ENCODE measurements around the gene EPHA10.

Gene EPHA10

DNA sequence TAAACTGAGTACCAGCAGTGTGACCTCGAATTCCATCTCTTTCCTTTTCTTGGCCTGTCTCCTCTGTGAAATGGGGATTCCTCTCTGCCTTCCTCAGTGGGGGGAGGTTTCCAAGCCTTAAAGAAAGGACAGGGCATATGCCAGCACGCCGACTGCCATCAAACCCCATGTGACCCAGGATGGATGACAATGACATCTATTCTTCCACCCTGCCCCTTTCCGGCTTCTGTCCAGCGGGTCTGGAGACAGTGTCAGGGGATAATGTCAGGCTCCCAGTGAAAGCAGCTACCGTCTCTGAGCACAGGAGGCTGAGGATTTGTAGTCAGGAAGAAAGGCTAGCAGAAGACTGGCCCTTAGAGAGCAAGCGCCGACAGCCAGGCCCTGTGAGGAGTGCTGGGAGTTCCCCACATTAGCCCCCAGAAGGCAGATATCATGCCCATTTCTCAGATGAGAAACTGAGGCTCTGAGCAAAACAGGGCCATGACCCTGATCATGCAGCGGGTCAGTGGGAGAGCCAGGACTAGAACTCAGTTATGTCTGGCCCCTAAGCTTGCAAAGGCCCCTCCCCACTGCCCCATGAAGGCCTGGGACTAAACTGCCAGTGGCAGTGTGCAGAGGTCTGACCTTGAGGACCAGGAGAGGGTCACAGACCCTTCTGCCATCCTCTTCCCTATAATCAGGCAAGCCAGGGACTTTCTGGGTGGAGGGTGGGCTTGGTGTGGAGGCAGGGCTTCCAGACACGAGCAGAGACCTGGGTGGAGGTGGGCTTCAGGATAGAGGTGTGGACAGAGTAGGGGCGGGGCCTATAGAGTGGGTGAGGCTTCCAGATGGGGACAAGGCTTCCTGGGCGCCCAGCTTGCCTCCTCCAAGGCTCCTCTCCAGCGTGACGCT, 42.5 kb downstream of the EPHA10 start:
- H3K4me3 ChIP-seq (ENCODE audit: low read depth, low read length), result no peak overlapping the region
- H3K27me3 ChIP-seq (ENCODE audit: insufficient read depth, low read depth, severe bottlenecking), result no peaks in the 10 kb centered on the region
- 0 out of 2 replicates have a peak, but pooled peaks cover 2% of the 10 kb centered on the region for H3K36me3 ChIP-seq
- H3K27ac ChIP-seq, result no peak overlapping the region
- TF ChIP-seq, protein P1, sequence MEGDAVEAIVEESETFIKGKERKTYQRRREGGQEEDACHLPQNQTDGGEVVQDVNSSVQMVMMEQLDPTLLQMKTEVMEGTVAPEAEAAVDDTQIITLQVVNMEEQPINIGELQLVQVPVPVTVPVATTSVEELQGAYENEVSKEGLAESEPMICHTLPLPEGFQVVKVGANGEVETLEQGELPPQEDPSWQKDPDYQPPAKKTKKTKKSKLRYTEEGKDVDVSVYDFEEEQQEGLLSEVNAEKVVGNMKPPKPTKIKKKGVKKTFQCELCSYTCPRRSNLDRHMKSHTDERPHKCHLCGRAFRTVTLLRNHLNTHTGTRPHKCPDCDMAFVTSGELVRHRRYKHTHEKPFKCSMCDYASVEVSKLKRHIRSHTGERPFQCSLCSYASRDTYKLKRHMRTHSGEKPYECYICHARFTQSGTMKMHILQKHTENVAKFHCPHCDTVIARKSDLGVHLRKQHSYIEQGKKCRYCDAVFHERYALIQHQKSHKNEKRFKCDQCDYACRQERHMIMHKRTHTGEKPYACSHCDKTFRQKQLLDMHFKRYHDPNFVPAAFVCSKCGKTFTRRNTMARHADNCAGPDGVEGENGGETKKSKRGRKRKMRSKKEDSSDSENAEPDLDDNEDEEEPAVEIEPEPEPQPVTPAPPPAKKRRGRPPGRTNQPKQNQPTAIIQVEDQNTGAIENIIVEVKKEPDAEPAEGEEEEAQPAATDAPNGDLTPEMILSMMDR (IDR thresholded peaks at IDR 0.05; ENCODE audit: low read depth, low read length), result no peak
- H3K9me3 ChIP-seq (ENCODE audit: severe bottlenecking), result no peaks in the 10 kb centered on the region
- no peak for DNase-seq

DNA sequence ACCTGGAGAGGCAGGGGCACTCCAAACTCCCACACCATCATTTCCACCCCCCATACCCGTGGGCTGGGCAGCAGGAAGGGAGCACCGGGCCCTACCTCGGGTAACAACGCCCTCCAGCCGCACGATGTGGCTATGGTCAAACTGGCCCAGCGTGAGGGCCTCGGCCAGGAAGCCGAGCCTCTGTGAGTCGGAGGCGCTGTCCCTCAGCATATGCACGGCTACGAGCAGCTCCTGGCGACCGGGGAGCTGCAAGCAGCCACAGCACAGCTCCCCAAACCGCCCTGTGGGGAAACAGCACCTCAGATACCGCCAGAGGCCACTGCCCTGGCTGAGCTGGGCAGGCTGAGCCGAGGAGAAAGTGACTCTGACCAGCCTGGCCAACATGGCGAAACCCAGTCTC, 43.4 kb downstream of the EPHA10 start:
- Histone ChIP-seq H3K9me3 (ENCODE audit: severe bottlenecking) (no peaks in the 10 kb centered on the region), H3K36me3 (0 out of 2 replicates have a peak, but pooled peaks cover 2% of the 10 kb centered on the region), H3K27me3 (ENCODE audit: insufficient read depth, low read depth, severe bottlenecking) (no peaks in the 10 kb centered on the region), H3K4me3 (ENCODE audit: low read depth, low read length) (no peak overlapping the region), H3K27ac (no peak overlapping the region)
- DNase-seq, result no peak
- TF ChIP-seq, protein P1 (IDR thresholded peaks at IDR 0.05; ENCODE audit: low read depth, low read length), result no peak

DNA sequence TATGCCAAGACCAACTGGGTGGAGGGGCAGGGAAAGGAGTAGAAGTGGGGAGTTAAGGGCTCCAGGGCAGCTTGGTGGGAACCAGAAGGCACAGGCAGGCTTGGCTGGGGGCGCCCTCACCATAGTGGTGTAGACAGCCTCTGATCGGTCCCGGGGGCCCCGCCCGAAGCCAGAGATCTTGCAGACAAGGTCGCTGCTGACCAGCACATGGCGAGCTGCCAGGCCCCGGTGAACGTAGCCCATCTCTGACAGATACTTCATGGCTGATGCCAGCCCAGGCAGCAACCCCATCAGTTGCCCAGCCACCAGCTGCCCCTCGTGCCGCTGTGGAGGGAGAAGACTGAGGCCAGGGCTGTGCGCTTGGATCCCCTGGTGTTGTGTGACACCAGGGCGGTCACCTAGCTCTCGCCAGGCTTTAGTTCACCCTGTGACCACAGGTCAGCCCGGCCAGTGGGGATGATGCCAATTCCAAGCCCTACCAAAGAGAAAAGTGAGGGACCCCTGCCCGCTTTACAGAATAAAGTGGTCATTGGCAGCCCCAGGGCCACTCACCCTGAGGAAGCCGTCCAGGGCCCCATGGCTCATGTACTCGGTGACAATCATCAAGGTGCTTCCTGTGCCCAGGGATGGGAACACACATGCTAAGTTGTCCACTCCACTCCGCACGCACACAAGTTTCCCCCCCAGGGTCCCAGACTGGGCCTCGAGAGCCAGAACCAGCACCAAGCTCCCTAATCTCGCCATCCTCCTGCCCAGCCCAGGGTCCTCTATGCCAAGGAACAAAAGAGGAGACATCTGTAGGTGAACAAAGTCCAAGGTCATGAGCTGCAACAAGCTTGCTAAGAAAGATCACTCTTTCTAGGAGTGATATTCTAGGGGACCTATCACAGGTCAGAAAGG, 44.4 kb downstream of the EPHA10 start:
- Histone ChIP-seq H3K4me3 (ENCODE audit: low read depth, low read length) (no peak overlapping the region), H3K27ac (no peak overlapping the region), H3K36me3 (0 out of 2 replicates have a peak, but pooled peaks cover 2% of the 10 kb centered on the region), H3K9me3 (ENCODE audit: severe bottlenecking) (no peaks in the 10 kb centered on the region), H3K27me3 (ENCODE audit: insufficient read depth, low read depth, severe bottlenecking) (no peaks in the 10 kb centered on the region)
- TF ChIP-seq, protein P1 (IDR thresholded peaks at IDR 0.05; ENCODE audit: low read depth, low read length), result no peak
- DNase-seq, result no peak

DNA sequence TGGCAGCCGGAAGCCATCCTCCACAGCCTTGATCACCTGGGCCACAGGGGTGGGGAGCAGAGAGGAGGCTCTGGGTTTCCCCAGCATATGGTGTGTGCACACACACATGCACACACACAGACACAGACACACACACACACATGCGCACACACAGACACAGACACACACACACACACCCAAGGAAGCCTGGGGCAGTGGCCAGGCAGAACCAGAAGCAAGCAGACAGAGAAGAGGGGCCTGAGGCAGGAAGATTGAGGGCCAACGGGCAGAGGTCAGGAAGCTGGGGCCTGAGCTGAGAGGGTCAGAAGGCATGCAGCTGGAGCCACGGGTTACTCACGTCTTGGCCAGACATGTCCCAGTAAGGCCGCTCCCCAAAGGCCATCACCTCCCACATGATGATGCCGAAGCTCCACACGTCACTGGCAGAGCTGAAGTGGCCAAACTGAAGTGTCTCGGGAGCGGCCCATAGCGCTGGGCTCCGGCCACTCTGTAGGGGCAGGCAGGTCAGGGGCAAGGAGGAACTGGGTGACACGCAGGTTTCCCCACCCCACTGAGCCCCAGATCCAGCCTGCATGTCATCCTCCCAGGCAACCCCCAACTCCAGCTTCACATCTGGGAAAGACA, 45.2 kb downstream of the EPHA10 start:
- no peak for DNase-seq
- TF ChIP-seq, protein P1 (IDR thresholded peaks at IDR 0.05; ENCODE audit: low read depth, low read length), result no peak
- no peak overlapping the region for H3K4me3 ChIP-seq (ENCODE audit: low read depth, low read length)
- H3K27ac ChIP-seq, result no peak overlapping the region
- H3K36me3 ChIP-seq, result 0 out of 2 replicates have a peak, but pooled peaks cover 2% of the 10 kb centered on the region
- H3K27me3 ChIP-seq (ENCODE audit: insufficient read depth, low read depth, severe bottlenecking), result no peaks in the 10 kb centered on the region
- no peaks in the 10 kb centered on the region for H3K9me3 ChIP-seq (ENCODE audit: severe bottlenecking)

DNA sequence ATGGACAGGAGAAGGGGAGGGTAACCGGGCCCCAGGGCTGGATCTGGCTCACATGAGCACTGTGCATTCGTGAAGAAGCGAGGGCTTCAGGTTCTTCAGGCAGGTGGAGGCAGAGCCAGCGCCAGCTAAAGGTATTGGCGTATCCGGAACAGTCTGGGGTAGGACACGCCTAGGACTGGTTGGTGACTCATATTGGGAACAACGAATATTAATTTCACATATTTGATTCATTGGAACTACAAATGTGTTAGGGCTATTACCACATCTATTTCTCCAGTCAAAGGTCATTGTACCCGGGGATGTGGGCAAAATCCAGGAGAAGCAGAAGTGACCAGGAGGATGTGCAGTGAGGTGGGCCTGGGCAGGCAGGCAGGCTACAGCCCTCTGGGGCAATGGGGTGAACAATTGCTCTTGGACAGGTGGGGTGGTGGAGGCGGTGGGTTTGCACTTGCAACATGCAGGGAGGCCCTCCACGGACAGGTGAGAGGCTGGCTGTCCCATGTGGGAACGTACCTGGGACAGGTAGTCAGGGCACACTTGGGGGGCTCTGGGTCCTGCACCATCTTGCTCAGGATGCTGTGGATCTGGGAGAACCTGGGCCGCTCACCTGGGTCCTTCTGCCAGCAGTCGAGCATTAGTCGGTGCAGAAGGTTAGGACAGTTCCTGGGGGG, 45.9 kb downstream of the EPHA10 start:
- H3K36me3 ChIP-seq, result 0 out of 2 replicates have a peak, but pooled peaks cover 2% of the 10 kb centered on the region
- no peaks in the 10 kb centered on the region for H3K27me3 ChIP-seq (ENCODE audit: insufficient read depth, low read depth, severe bottlenecking)
- no peaks in the 10 kb centered on the region for H3K9me3 ChIP-seq (ENCODE audit: severe bottlenecking)
- H3K27ac ChIP-seq, result no peak overlapping the region
- TF ChIP-seq, protein P1 (IDR thresholded peaks at IDR 0.05; ENCODE audit: low read depth, low read length), result no peak
- DNase-seq, result no peak
- no peak overlapping the region for H3K4me3 ChIP-seq (ENCODE audit: low read depth, low read length)
